Calu3 (cell line): ENCODE results near the gene CLTA. TPM values are rescaled to one million over a fixed set of nuclear protein-coding genes. Genes with fewer than 3 reads are reported as not detected.

ENCODE experiments used
- BruUV-seq: library from RNA; stranded (reverse); fragments of 400-500 nt; replicated peaks from 2 replicates; lab custom pipeline; 2021; lab: Mats Ljungman, UMichigan
- CTCF ChIA-PET: fragments of 300-600 bp; sonication (Branson Sonifier 250); formaldehyde crosslinking; loops from one replicate; lab custom pipeline; 2022; ENCODE audit warnings: antibody characterized with exemption; lab: Charles Lee
- DNase-seq: peaks from one replicate; pipeline ENCODE4 v3.0.0; 2022
- H3K27ac Mint-ChIP-seq: one replicate; pipeline ENCODE4 v1.8.0; 2022; ENCODE audit warnings: mixed read lengths; ENCODE audit not compliant: unreplicated experiment
- H3K27me3 Mint-ChIP-seq: one replicate; pipeline ENCODE4 v1.8.0; 2022; ENCODE audit warnings: mixed read lengths; ENCODE audit not compliant: unreplicated experiment
- H3K36me3 Mint-ChIP-seq: one replicate; pipeline ENCODE4 v1.8.0; 2022; ENCODE audit warnings: mild to moderate bottlenecking, moderate library complexity, mixed read lengths; ENCODE audit not compliant: insufficient read depth, unreplicated experiment
- H3K4me1 Mint-ChIP-seq: one replicate; pipeline ENCODE4 v1.8.0; 2022; ENCODE audit warnings: mild to moderate bottlenecking, low read depth, mixed read lengths; ENCODE audit not compliant: unreplicated experiment
- H3K4me3 Mint-ChIP-seq: one replicate; pipeline ENCODE4 v1.8.0; 2022; ENCODE audit warnings: mild to moderate bottlenecking, low read depth, moderate library complexity, mixed read lengths; ENCODE audit not compliant: unreplicated experiment
- H3K9me3 Mint-ChIP-seq: one replicate; pipeline ENCODE4 v1.8.0; 2022; ENCODE audit warnings: low read depth, mixed read lengths; ENCODE audit not compliant: unreplicated experiment
- intact Hi-C: fragments of 100-400 bp; cut with micrococcal nuclease; formaldehyde crosslinking; loops from one replicate; pipeline ENCODE4 v1.10.0; 2022; ENCODE audit not compliant: unreplicated experiment
- total RNA-seq: library from RNA; stranded (reverse); gene quantifications from 2 replicates; pipeline ENCODE4 v1.2.3, GENCODE V29; 2022
- TF ChIP-seq, protein P1 (sequence below): fragments of 200-600 bp; IDR thresholded peaks from one replicate; pipeline ENCODE4 v1.8.0; 2022; ENCODE audit warnings: antibody characterized with exemption; ENCODE audit not compliant: unreplicated experiment

The CLTA gene
- total RNA-seq, 1 experiment from 2014 or later, result 85.5 TPM

DNA sequence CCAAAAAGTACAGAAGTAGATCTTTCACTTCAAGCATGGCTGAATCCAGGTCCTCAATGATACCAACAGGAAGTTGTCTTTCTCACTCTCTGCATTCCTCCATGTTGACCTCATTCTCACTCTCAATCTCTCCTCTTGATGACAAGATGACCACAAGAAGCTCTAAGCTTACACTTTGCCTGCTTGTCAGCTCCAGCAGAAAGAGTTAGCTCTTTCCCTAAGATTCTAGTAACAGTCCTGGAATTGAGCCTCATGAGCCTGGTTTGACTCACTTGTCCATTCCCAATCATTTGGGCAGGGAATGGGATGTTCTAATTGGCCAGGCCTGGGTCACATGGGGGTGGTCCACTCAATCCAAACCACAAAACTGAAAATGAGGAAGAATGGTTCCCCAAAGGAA is 3.3 kb upstream of the CLTA start:
- DNase-seq, result no peak
- Mint-ChIP-seq H3K27ac (no peak overlapping the region), H3K9me3 (no peaks in the 10 kb centered on the region), H3K4me1 (no peaks in the 10 kb centered on the region), H3K4me3 (no peak overlapping the region), H3K27me3 (no peaks in the 10 kb centered on the region), H3K36me3 (peaks cover 18% of the 10 kb centered on the region)
- intact Hi-C loops, result no loop called here
- TF ChIP-seq, protein P1, sequence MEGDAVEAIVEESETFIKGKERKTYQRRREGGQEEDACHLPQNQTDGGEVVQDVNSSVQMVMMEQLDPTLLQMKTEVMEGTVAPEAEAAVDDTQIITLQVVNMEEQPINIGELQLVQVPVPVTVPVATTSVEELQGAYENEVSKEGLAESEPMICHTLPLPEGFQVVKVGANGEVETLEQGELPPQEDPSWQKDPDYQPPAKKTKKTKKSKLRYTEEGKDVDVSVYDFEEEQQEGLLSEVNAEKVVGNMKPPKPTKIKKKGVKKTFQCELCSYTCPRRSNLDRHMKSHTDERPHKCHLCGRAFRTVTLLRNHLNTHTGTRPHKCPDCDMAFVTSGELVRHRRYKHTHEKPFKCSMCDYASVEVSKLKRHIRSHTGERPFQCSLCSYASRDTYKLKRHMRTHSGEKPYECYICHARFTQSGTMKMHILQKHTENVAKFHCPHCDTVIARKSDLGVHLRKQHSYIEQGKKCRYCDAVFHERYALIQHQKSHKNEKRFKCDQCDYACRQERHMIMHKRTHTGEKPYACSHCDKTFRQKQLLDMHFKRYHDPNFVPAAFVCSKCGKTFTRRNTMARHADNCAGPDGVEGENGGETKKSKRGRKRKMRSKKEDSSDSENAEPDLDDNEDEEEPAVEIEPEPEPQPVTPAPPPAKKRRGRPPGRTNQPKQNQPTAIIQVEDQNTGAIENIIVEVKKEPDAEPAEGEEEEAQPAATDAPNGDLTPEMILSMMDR, result no peak
- CTCF ChIA-PET, result no interaction called here
- no TSS peak for BruUV-seq

- no TSS peak for BruUV-seq
- no peak overlapping the region for H3K27ac Mint-ChIP-seq
Measured at GRCh38 chr9:36188212-36188611, 2.5 kb upstream of the CLTA start.

GRCh38 chr9:36189976-36190375 is 745 bp upstream of the CLTA start:
- H3K36me3 Mint-ChIP-seq, result peaks cover 25% of the 10 kb centered on the region
- no peaks in the 10 kb centered on the region for H3K27me3 Mint-ChIP-seq
- H3K9me3 Mint-ChIP-seq, result no peaks in the 10 kb centered on the region
- CTCF ChIA-PET, result interaction anchor here (0.6 to 1.7 kb wide), 2 partner anchors 23 to 1417 kb away, joined by 3 read pairs; no protein-coding TSS in a partner anchor
- peak overlapping the region; percentile 92 for H3K27ac Mint-ChIP-seq
- TF ChIP-seq, protein P1, result peak; percentile 14
- intact Hi-C loops, result no loop called here
- DNase-seq, result no peak
- H3K4me1 Mint-ChIP-seq, result peaks cover 20% of the 10 kb centered on the region
- BruUV-seq, result TSS peak; percentile 97
- H3K4me3 Mint-ChIP-seq, result peak overlapping the region; percentile 83

More at GRCh38 chr9:36188212-36188611, 2.5 kb upstream of the CLTA start:
- intact Hi-C loops, result no loop called here
- TF ChIP-seq, protein P1, result no peak
- Mint-ChIP-seq H3K4me3 (no peak overlapping the region), H3K27me3 (no peaks in the 10 kb centered on the region), H3K36me3 (peaks cover 18% of the 10 kb centered on the region), H3K4me1 (peaks cover 2% of the 10 kb centered on the region), H3K9me3 (no peaks in the 10 kb centered on the region)
- no peak for DNase-seq
- CTCF ChIA-PET, result no interaction called here

GRCh38 chr9:36191290-36191645 is 547 bp downstream of the CLTA start:
- TF ChIP-seq, protein P1, result no peak
- Mint-ChIP-seq H3K9me3 (no peaks in the 10 kb centered on the region), H3K36me3 (peaks cover 30% of the 10 kb centered on the region), H3K4me3 (peak overlapping the region; percentile 83), H3K4me1 (peaks cover 20% of the 10 kb centered on the region), H3K27me3 (no peaks in the 10 kb centered on the region), H3K27ac (peak overlapping the region; percentile 92)
- no TSS peak for BruUV-seq
- no peak for DNase-seq
- intact Hi-C loops, result no loop called here
- CTCF ChIA-PET, result interaction anchor here (1.7 kb wide), 1 partner anchor 25 kb away, joined by 3 read pairs; no protein-coding TSS in a partner anchor
